Adrenal gland (tissue), 5 donors: Measurements from ENCODE around the gene SVIL.
A peak's percentile ranks its signal among the peaks of the same experiment; 100 is the strongest.

ENCODE experiments used
- CTCF ChIP-seq, 6 experiments: fragments of 450-650 bp in 4 of 6; fragments of 200-600 bp in 2 of 6; sonication (generic) in 1 of 6; IDR thresholded peaks; 1 replicate in 5 of 6; 2 replicates in 1 of 6; pipeline versions ENCODE4 v1.5.1 to v1.8.0; 2016 to 2021; ENCODE audit warnings: antibody characterized with exemption in 6 of 6, mild to moderate bottlenecking in 2 of 6, moderate library complexity in 1 of 6
- POLR2A ChIP-seq, 2 donors: fragments of 450-650 bp; IDR thresholded peaks; one replicate each; pipeline ENCODE4 v1.6.1; 2017; ENCODE audit warnings: antibody characterized with exemption in 2 of 2, mild to moderate bottlenecking in 2 of 2, moderate library complexity in 1 of 2
- donor health status: DM: no; HTN: no; CAD: no.

DNA sequence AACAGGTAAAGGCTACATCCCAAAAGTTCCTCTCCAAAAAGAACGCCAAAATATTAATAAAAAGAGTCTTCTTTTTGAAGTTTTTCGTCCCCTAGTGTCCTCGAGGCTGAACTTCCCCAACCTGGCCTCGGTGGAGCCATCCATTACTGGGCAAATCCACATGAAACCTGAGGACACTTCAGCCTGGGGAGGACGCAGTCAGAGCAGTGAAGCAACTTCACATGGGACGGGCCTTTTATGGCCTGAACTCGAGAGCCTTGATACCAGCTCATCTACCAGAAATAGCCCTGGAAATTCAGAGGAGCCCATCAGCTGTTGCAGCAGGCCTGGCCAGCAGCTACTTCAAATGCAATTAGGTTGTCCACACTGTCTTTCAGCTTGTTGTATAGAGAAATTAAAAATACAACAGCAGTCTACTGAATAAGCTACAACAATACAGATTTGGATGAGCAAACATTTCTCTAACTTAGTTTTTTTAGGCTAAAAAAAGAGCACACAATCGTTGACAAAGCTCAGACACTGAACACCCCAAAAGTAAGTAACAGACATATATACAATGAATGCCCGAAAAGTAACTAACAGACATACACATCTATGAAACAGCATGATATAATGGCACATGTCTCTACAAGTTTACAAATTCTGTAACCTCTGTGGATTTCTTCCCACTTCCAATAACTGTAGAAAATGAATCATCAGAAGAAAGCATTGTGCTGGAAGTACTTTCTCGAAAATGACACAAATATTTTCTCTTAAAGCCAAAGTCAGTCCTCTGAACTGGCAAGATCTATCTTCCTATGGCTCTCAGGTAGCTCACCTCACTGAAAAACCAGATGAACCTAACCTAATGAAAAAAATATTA is at the start of gene SVIL:
- TF ChIP-seq CTCF (IDR thresholded peaks at IDR 0.05) (no peak), POLR2A (IDR thresholded peaks at IDR 0.05) (peak in 1 of 2 donors; percentile 24)
